SIG-M5 treated with dmso at 0.1 percent for 504 hours (cell line): ENCODE data around the gene UBL7.
A peak's percentile ranks its signal among the peaks of the same experiment; 100 is the strongest.

Experiments used
- DNase-seq: peaks from one replicate; lab custom pipeline; 2025; ENCODE audit not compliant: unreplicated experiment; lab: John Stamatoyannopoulos, UW

The UBL7 gene

GRCh38 chr15:74424901-74425528 lies 35.9 kb downstream of the UBL7 start:
- no peak for DNase-seq

- DNase-seq, result no peak
Measured at GRCh38 chr15:74423431-74424257, 37.3 kb downstream of the UBL7 start.

GRCh38 chr15:74422652-74423430 lies 38.1 kb downstream of the UBL7 start:
- no peak for DNase-seq

GRCh38 chr15:74422265-74422651 lies 38.7 kb downstream of the UBL7 start:
- DNase-seq, result no peak

- no peak for DNase-seq
Measured at GRCh38 chr15:74421302-74422245, 39.4 kb downstream of the UBL7 start.

GRCh38 chr15:74420193-74420905 lies 40.6 kb downstream of the UBL7 start:
- no peak for DNase-seq

GRCh38 chr15:74419432-74419831 lies 41.5 kb downstream of the UBL7 start:
- DNase-seq, result no peak

GRCh38 chr15:74418575-74419338 lies 42.2 kb downstream of the UBL7 start:
- DNase-seq, result no peak

GRCh38 chr15:74417670-74418069 lies 43.3 kb downstream of the UBL7 start:
- no peak for DNase-seq

- no peak for DNase-seq
Measured at GRCh38 chr15:74417225-74417624, 43.7 kb downstream of the UBL7 start.

- DNase-seq, result no peak
Measured at GRCh38 chr15:74415966-74416916, 44.7 kb downstream of the UBL7 start.

- peak; percentile 33 for DNase-seq
Measured at GRCh38 chr15:74414603-74415338, 46.2 kb downstream of the UBL7 start.

- DNase-seq, result no peak
Measured at GRCh38 chr15:74414081-74414580, 46.8 kb downstream of the UBL7 start.

- DNase-seq, result no peak
Measured at GRCh38 chr15:74413350-74414080, 47.4 kb downstream of the UBL7 start.

GRCh38 chr15:74412159-74412558 lies 48.8 kb downstream of the UBL7 start:
- DNase-seq, result no peak

GRCh38 chr15:74411686-74412085 lies 49.3 kb downstream of the UBL7 start:
- DNase-seq, result no peak

GRCh38 chr15:74410502-74410901 lies 50.5 kb downstream of the UBL7 start:
- DNase-seq, result no peak
